Liver (tissue), 9 donors: ENCODE measurements around the gene PEX6. TPM values are rescaled to one million over a fixed set of nuclear protein-coding genes. Genes with fewer than 3 reads are reported as not detected.

Source experiments
- DNase-seq: peaks from one replicate; pipeline ENCODE4 v3.0.0-alpha.2; 2017; ENCODE audit warnings: low spot score
- H3K27ac ChIP-seq, 2 donors: one replicate each; pipeline ENCODE4 v1.7.0; 2013; ENCODE audit warnings: inconsistent platforms in 2 of 2, low read length in 2 of 2, control low read depth in 1 of 2, low read depth in 1 of 2, mild to moderate bottlenecking in 1 of 2
- H3K27me3 ChIP-seq, 4 donors: one replicate each; pipeline versions ENCODE4 v1.6.1 to v1.7.0; 2013; ENCODE audit warnings: low read length in 3 of 4, inconsistent platforms in 1 of 4, mild to moderate bottlenecking in 1 of 4, moderate library complexity in 1 of 4; ENCODE audit not compliant: control insufficient read depth in 4 of 4, insufficient read depth in 4 of 4
- H3K36me3 ChIP-seq, 4 donors: one replicate each; pipeline versions ENCODE4 v1.6.1 to v1.7.0; 2013; ENCODE audit warnings: low read length in 3 of 4, mild to moderate bottlenecking in 3 of 4, low read depth in 1 of 4, moderate library complexity in 1 of 4; ENCODE audit not compliant: control insufficient read depth in 4 of 4, insufficient read depth in 3 of 4
- H3K4me1 ChIP-seq, 4 donors: one replicate each; pipeline versions ENCODE4 v1.6.1 to v1.7.0; 2013; ENCODE audit warnings: low read length in 3 of 4, mild to moderate bottlenecking in 3 of 4, moderate library complexity in 1 of 4; ENCODE audit not compliant: control insufficient read depth in 4 of 4, insufficient read depth in 4 of 4
- H3K4me3 ChIP-seq, 3 donors: one replicate each; pipeline versions ENCODE4 v1.6.1 to v1.7.0; 2013; ENCODE audit warnings: low read length in 3 of 3, control low read depth in 1 of 3, low read depth in 1 of 3, mild to moderate bottlenecking in 1 of 3
- H3K9ac ChIP-seq, 2 donors: one replicate each; pipeline ENCODE4 v1.7.0; 2013; ENCODE audit warnings: low read length in 2 of 2, mild to moderate bottlenecking in 2 of 2, moderate library complexity in 2 of 2, control low read depth in 1 of 2, low read depth in 1 of 2
- H3K9me3 ChIP-seq, 4 donors: one replicate each; pipeline versions ENCODE4 v1.6.1 to v1.7.0; 2013; ENCODE audit warnings: low read length in 3 of 4; ENCODE audit not compliant: control insufficient read depth in 4 of 4
- ATF3 ChIP-seq: IDR thresholded peaks from 2 replicates; pipeline ENCODE4 v1.6.1; 2016; ENCODE audit warnings: antibody characterized with exemption
- CTCF ChIP-seq: fragments of 150-350 bp; IDR thresholded peaks from 2 replicates; pipeline ENCODE4 v1.5.1; 2017; ENCODE audit warnings: improper control_type of control experiment, low read depth, low read length; ENCODE audit not compliant: missing input control
- EGR1 ChIP-seq, 2 donors: IDR thresholded peaks; 2 replicates each; pipeline ENCODE4 v1.6.1; 2016 to 2018; ENCODE audit warnings: antibody characterized with exemption in 2 of 2, low read depth in 2 of 2
- FOXA1 ChIP-seq: IDR thresholded peaks from 2 replicates; pipeline ENCODE4 v1.6.1; 2016; ENCODE audit warnings: antibody characterized with exemption
- FOXA2 ChIP-seq: IDR thresholded peaks from 2 replicates; pipeline ENCODE4 v1.6.1; 2016; ENCODE audit warnings: antibody characterized with exemption
- GABPA ChIP-seq, 2 donors: IDR thresholded peaks in 1 of 2; conservative IDR thresholded peaks in 1 of 2; 2 replicates each; pipeline ENCODE4 v1.6.1; 2016; ENCODE audit warnings: antibody characterized with exemption in 2 of 2, mild to moderate bottlenecking in 1 of 2, moderate library complexity in 1 of 2
- HNF4A ChIP-seq, 2 donors: conservative IDR thresholded peaks; 2 replicates each; pipeline ENCODE4 v1.6.1; 2016; ENCODE audit warnings: antibody characterized with exemption in 2 of 2, mild to moderate bottlenecking in 2 of 2
- HNF4G ChIP-seq: IDR thresholded peaks from 2 replicates; pipeline ENCODE4 v1.6.1; 2016; ENCODE audit warnings: antibody characterized with exemption
- JUND ChIP-seq, 2 donors: IDR thresholded peaks; 2 replicates each; pipeline ENCODE4 v1.6.1; 2016; ENCODE audit warnings: antibody characterized with exemption in 2 of 2
- MAX ChIP-seq: IDR thresholded peaks from 2 replicates; pipeline ENCODE4 v1.6.1; 2016; ENCODE audit warnings: antibody characterized with exemption
- NR2F2 ChIP-seq: IDR thresholded peaks from 2 replicates; pipeline ENCODE4 v1.6.1; 2016; ENCODE audit warnings: antibody characterized with exemption
- RAD21 ChIP-seq, 2 donors: IDR thresholded peaks; 2 replicates each; pipeline ENCODE4 v1.6.1; 2016; ENCODE audit warnings: antibody characterized with exemption in 2 of 2, mild to moderate bottlenecking in 2 of 2
- REST ChIP-seq: IDR thresholded peaks from 2 replicates; pipeline ENCODE4 v1.6.1; 2016; ENCODE audit warnings: antibody characterized with exemption, mild to moderate bottlenecking
- RXRA ChIP-seq, 2 donors: IDR thresholded peaks; 2 replicates each; pipeline ENCODE4 v1.6.1; 2017 to 2018; ENCODE audit warnings: antibody characterized with exemption in 2 of 2, mild to moderate bottlenecking in 1 of 2
- SP1 ChIP-seq: IDR thresholded peaks from 2 replicates; pipeline ENCODE4 v1.6.1; 2018; ENCODE audit warnings: antibody characterized with exemption, mild to moderate bottlenecking
- TAF1 ChIP-seq: conservative IDR thresholded peaks from 2 replicates; pipeline ENCODE4 v1.6.1; 2016; ENCODE audit warnings: antibody characterized with exemption, mild to moderate bottlenecking
- YY1 ChIP-seq: IDR thresholded peaks from 2 replicates; pipeline ENCODE4 v1.6.1; 2016; ENCODE audit warnings: antibody characterized with exemption, mild to moderate bottlenecking
- ZBTB33 ChIP-seq: IDR thresholded peaks from 2 replicates; pipeline ENCODE4 v1.6.1; 2016; ENCODE audit warnings: antibody characterized with exemption
- WGBS: extraction: QIAGEN DNeasy Blood & Tissue Kit; methylation state at CpG from one replicate; pipeline ENCODE4 v1.1.7; 2013; 5-methylcytosine and 5-hydroxymethylcytosine counted together
- polyA plus RNA-seq, 2 donors: library from polyadenylated mRNA; stranded (reverse) in 1 of 2; unstranded in 1 of 2; fragments of 200-250 nt in 1 of 2; fragments of >200 nt in 1 of 2; fragmentation: Nextera tagmentation in 1 of 2; extraction: Ambion mirVana in 1 of 2; gene quantifications; one replicate each; pipeline versions ENCODE4 v1.2.1 to v1.2.3, GENCODE V29; 2013 to 2015
- total RNA-seq, 2 donors: library from RNA; depleted of rRNA; stranded (reverse); fragments of >200 nt; gene quantifications; one replicate each; pipeline ENCODE4 v1.2.3, GENCODE V29; 2014
- donor health status: healthy.
- donor health status: healthy.
- donor health status: healthy.
- donor health status: healthy.
- donor health status: healthy.

The PEX6 gene
- total and polyA plus RNA-seq, 4 donors: 5.4 to 20.7 (median 15.2) TPM

- TF ChIP-seq ZBTB33: no peak
- peak; percentile 72 to 93 for TF ChIP-seq HNF4A (conservative IDR thresholded peaks at IDR 0.05)
Observed at GRCh38 chr6:42969934-42970333, 9.0 kb downstream of the PEX6 start (continued).

- Histone ChIP-seq H3K27ac (no peak overlapping the region), H3K27me3 (no peaks in the 10 kb centered on the region), H3K4me3 (no peak overlapping the region), H3K4me1 (peaks cover 0 to 9% (median 1%) of the 10 kb centered on the region in 4 donors), H3K9ac (no peak overlapping the region), H3K9me3 (no peaks in the 10 kb centered on the region), H3K36me3 (peaks cover 4 to 30% (median 18%) of the 10 kb centered on the region in 4 donors)
- DNase-seq: no peak
- 86% methylated on average over 2 of the region's 2 CpGs for WGBS
- TF ChIP-seq RXRA (IDR thresholded peaks at IDR 0.05): no peak
Observed at GRCh38 chr6:42969431-42969830, 9.6 kb downstream of the PEX6 start.

GRCh38 chr6:42968783-42969182, 10.2 kb downstream of the PEX6 start:
- TF ChIP-seq EGR1 (IDR thresholded peaks at IDR 0.05; ENCODE audit: low read depth in 2 of 2) (no peak), CTCF (no peak), FOXA2 (no peak), ZBTB33 (no peak), FOXA1 (no peak), REST (no peak), HNF4G (no peak), SP1 (no peak), ATF3 (no peak), YY1 (no peak), TAF1 (no peak), RXRA (IDR thresholded peaks at IDR 0.05) (no peak), MAX (no peak), RAD21 (IDR thresholded peaks at IDR 0.05) (no peak), GABPA (IDR thresholded peaks at IDR 0.05 in 1 of 2, conservative IDR thresholded peaks at IDR 0.05 in 1 of 2) (no peak), JUND (IDR thresholded peaks at IDR 0.05) (no peak), NR2F2 (no peak), HNF4A (conservative IDR thresholded peaks at IDR 0.05) (no peak)
- Histone ChIP-seq H3K9ac (no peak overlapping the region), H3K4me3 (no peak overlapping the region), H3K27me3 (no peaks in the 10 kb centered on the region), H3K9me3 (no peaks in the 10 kb centered on the region), H3K4me1 (peaks cover 0 to 9% (median 1%) of the 10 kb centered on the region in 4 donors), H3K36me3 (peaks cover 10 to 36% (median 21%) of the 10 kb centered on the region in 4 donors), H3K27ac (no peak overlapping the region)
- no peak for DNase-seq
- 81% methylated on average over 4 of the region's 4 CpGs for WGBS
